Activated CD8-positive, alpha-beta T cell treated with anti-CD3 and anti-CD28 coated beads, Interleukin-2, amount 10 ng/mL, durations not matched to agents 7 days and 5 days (primary cell): ENCODE measurements around the gene SLC45A3. TPM values are rescaled to one million over a fixed set of nuclear protein-coding genes. Genes with fewer than 3 reads are reported as not detected.
A peak's percentile ranks its signal among the peaks of the same experiment; 100 is the strongest.

Experiments used
- ATAC-seq: fragments of 150-1000 bp; cut with Tn5 transposase; one replicate; pipeline ENCODE4 v1.10.0; 2021; ENCODE audit warnings: moderate library complexity
- CTCF ChIA-PET: fragments of 350-600 bp; sonication (Branson Sonifier 250); formaldehyde crosslinking; loops from one replicate; lab custom pipeline; 2021; ENCODE audit warnings: antibody characterized with exemption; lab: Charles Lee
- POLR2A ChIA-PET: fragments of 350-600 bp; sonication (Branson Sonifier 250); formaldehyde crosslinking; loops from one replicate; lab custom pipeline; 2021; ENCODE audit warnings: antibody characterized with exemption; lab: Charles Lee
- DNase-seq: peaks from one replicate; pipeline ENCODE4 v3.0.0-alpha.2; 2020
- H3K27ac Mint-ChIP-seq: one replicate; pipeline ENCODE4 v1.8.0; 2021; ENCODE audit warnings: mild to moderate bottlenecking, mixed read lengths
- H3K27me3 Mint-ChIP-seq: one replicate; pipeline ENCODE4 v1.8.0; 2021; ENCODE audit warnings: low read depth, mixed read lengths
- H3K36me3 Mint-ChIP-seq: one replicate; pipeline ENCODE4 v1.8.0; 2021; ENCODE audit warnings: low read depth, mixed read lengths
- H3K4me1 Mint-ChIP-seq: one replicate; pipeline ENCODE4 v1.8.0; 2021; ENCODE audit warnings: low read depth, mixed read lengths
- H3K4me3 Mint-ChIP-seq: one replicate; pipeline ENCODE4 v1.8.0; 2021; ENCODE audit warnings: mild to moderate bottlenecking, mixed read lengths
- H3K9me3 Mint-ChIP-seq: one replicate; pipeline ENCODE4 v1.8.0; 2022; ENCODE audit warnings: mixed read lengths; ENCODE audit not compliant: insufficient read depth
- total RNA-seq, 2 experiments: library from RNA; stranded (reverse); gene quantifications; one replicate each; pipeline ENCODE4 v1.2.3, GENCODE V29; 2021

The SLC45A3 gene
- total RNA-seq, 2 experiments from 2014 or later = 0.18 to 0.21 TPM

DNA sequence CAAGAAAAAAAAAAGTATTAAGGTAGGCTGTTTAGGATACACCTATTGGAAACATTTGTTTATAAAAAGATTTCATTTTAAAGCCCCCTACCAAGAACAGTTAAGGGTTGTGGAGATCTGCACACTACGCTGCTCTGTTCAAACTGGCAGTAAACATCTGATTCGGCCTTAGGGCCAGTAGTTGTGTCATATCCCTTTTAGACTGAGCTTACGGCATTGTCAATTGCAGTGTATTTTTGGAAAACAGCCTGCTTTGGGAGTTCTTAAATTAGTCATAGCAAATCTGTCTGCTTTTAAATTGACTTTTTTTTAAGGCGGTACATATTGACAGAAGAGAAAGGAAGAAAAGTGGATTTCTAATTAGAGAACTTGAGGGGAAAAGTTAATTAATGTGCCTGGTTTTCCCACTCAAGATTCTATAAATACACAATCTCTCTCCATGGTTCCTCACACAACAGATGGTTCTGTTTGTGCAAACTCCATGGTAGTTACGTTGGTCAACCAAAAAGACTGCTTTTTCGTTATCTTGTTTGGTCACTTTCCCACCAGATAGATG is 46.8 kb downstream of the SLC45A3 start:
- Mint-ChIP-seq H3K9me3 (no peaks in the 10 kb centered on the region), H3K27ac (no peak overlapping the region), H3K4me3 (no peak overlapping the region), H3K36me3 (peaks cover 15% of the 10 kb centered on the region), H3K27me3 (peaks cover 8% of the 10 kb centered on the region), H3K4me1 (peaks cover 28% of the 10 kb centered on the region)
- ChIA-PET CTCF (interaction anchor here (1.2 to 9.9 kb wide), 13 partner anchors 9 to 148 kb away, joined by 3 to 364 read pairs (median 9); no protein-coding TSS in a partner anchor), POLR2A (interaction anchor here (1.1 to 5.2 kb wide), 4 partner anchors 10 to 118 kb away, joined by 3 to 198 read pairs (median 3); partner anchors contain the start of gene NUCKS1)
- ATAC-seq (no peak), DNase-seq (no peak)

DNA sequence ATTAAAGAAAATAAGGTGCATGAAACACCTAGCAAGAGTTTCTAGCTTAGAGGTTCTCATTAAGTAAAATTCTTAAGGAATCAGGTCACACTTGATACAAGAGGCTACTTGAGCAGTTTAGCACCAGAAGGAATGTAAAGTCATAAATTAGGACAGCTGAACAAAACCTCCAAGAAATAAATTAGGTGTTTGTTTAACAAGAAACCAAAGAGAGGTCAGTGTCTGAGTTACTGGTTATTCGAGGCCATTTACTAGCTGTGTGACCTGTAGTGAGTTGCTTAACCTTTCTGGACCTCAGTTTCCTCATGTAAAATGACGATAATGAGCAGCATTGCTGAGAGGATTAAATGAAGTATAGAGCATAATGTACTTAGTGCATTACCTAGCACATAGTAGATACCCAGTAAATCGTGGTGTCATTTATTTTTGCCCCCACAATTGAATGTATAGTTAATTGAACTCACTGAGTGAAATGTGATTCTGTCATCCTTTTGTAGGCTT is 47.6 kb downstream of the SLC45A3 start:
- H3K36me3 Mint-ChIP-seq = peaks cover 20% of the 10 kb centered on the region
- no peaks in the 10 kb centered on the region for H3K9me3 Mint-ChIP-seq
- H3K27ac Mint-ChIP-seq = peak overlapping the region; percentile 90
- H3K4me1 Mint-ChIP-seq = peaks cover 36% of the 10 kb centered on the region
- ATAC-seq (no peak), DNase-seq (no peak)
- ChIA-PET CTCF (interaction anchor here (0.7 to 9.9 kb wide), 37 partner anchors 9 to 513 kb away, joined by 3 to 364 read pairs (median 4); partner anchors contain the start of gene CDK18), POLR2A (interaction anchor here (0.7 to 5.2 kb wide), 20 partner anchors 8 to 360 kb away, joined by 3 to 198 read pairs (median 4); partner anchors contain the start of gene NUCKS1)
- H3K4me3 Mint-ChIP-seq = peak overlapping the region; percentile 82
- peaks cover 4% of the 10 kb centered on the region for H3K27me3 Mint-ChIP-seq

DNA sequence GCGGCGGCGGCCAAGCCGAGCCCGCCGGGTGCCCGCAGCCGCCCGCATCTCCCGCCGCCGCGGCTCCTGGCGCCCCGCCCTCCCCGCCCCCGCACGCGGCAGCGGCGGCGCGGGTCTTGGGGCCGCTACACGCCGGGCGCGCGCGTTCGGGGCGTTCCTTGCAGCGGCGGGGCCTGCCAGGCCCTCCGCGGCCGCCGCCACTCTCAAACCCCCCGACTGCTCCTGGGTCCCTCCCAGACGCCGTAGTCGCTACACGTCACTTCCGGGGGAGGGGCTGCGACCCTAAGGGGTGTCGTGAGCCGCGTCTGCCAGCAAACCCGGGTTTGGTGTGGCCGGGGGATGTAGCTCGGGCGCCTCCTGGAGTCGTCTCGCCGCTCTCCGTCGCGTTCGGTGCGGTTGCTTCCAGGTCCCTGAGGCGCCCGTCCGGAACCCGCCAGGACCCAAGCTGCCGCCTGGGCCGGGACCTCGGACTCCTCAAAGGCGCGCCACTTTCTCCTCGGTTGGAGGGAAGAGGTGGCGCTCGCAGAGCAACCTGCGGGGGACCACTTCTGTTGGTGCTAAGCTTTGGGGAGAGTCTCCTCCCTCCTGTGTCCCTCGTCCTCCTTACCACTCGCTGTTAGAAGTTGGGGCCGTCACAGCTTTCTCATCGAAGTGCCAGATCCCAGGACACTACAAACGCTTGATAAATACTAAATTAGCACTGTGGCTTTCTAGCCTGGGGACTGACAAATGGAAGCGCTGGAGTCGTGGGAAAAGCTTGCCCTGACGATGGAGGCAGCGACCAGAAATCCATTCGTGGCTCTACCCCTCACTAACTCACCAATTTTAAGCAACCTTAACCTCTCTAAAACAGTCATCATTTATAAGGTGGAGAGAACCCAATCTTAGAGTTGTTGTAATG is 48.3 kb downstream of the SLC45A3 start, which contains the start of gene ELK4:
TSS of gene ELK4 (minus strand) at position 244 of the 901 bp plus-strand sequence. CDS start 8,129 bp downstream, outside the sequence.
- peak within 1 kb of the TSS; percentile 98 for H3K27ac Mint-ChIP-seq
- peak; percentile 99 for DNase-seq
- peaks cover 4% of the 10 kb centered on the region for H3K27me3 Mint-ChIP-seq
- ATAC-seq = peak; percentile 83
- H3K4me3 Mint-ChIP-seq = peak within 1 kb of the TSS; percentile 90
- peaks cover 23% of the 10 kb centered on the region for H3K36me3 Mint-ChIP-seq
- CTCF ChIA-PET = interaction anchor here (0.7 to 9.9 kb wide), 38 partner anchors 8 to 512 kb away, joined by 3 to 364 read pairs (median 4); partner anchors contain the start of gene CDK18
- peaks cover 41% of the 10 kb centered on the region for H3K4me1 Mint-ChIP-seq
- POLR2A ChIA-PET = interaction anchor here (0.6 to 5.2 kb wide), 27 partner anchors 8 to 1695 kb away, joined by 3 to 198 read pairs (median 4); partner anchors contain the start of gene NUCKS1
- H3K9me3 Mint-ChIP-seq = no peaks in the 10 kb centered on the region

DNA sequence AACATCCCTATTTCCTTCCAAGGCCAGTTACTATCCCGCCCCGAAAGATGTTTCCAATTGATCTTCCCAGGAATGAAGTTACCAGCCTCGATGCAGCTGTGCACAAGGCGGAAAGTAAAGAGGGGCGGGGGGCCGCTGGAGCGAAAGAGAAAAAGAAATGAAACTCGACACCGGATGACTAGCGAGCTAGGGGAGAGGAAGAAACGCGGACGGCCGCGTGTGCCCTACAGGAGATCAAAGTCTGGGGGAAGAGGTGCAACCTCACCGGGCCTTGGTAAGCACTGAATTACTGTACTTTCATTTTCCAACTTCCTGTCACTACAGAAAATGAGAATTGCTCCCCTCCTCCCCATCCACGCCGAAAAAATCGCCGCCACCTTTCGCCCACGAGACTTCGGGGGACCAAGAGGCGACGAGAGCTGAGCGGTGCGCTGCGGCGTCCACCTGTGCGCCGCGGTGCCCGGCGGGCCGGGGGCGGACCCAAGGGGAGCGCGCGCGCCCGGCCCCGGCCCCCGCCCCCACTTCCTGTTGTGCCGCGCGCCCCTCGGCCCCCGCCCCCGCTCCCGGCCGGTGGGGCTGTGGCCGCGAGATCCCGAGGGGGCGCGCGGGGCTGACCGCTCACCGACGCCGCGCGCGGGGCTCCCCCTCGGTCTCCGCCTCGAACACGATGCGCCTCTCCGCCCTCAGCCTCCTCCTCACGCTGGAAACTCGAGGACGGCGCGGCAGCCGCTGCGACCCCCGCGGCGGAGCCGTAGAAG is 49.1 kb downstream of the SLC45A3 start:
- ChIA-PET CTCF (interaction anchor here (1.0 to 9.9 kb wide), 17 partner anchors 8 to 401 kb away, joined by 3 to 364 read pairs (median 5); partner anchors contain the start of gene CDK18), POLR2A (interaction anchor here (0.6 to 5.2 kb wide), 16 partner anchors 9 to 1696 kb away, joined by 3 to 198 read pairs (median 6); no protein-coding TSS in a partner anchor)
- DNase-seq = peak; percentile 93
- peaks cover 32% of the 10 kb centered on the region for H3K36me3 Mint-ChIP-seq
- no peaks in the 10 kb centered on the region for H3K27me3 Mint-ChIP-seq
- peak; percentile 74 for ATAC-seq
- peaks cover 44% of the 10 kb centered on the region for H3K4me1 Mint-ChIP-seq
- H3K27ac Mint-ChIP-seq = peak overlapping the region; percentile 98
- peak overlapping the region; percentile 90 for H3K4me3 Mint-ChIP-seq
- H3K9me3 Mint-ChIP-seq = no peaks in the 10 kb centered on the region

DNA sequence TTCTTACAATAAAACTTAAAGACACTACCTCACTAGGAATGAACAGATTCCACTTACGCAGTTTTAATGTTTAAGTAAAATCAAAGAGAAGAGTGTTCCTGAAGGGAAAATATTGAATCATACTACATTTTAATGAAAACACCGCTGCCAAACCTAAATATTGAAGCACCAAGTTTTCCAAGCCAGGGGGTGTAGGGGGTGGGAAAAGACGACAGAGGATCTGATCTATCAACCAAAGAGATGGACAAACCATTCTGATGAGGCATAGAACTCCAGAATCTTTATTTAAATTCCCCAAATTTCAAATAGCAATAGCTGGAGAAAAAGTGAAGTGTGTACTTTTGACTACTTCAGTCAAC is 49.7 kb downstream of the SLC45A3 start:
- no peaks in the 10 kb centered on the region for H3K9me3 Mint-ChIP-seq
- DNase-seq = no peak
- ChIA-PET CTCF (interaction anchor here (1.0 to 9.9 kb wide), 9 partner anchors 18 to 401 kb away, joined by 3 to 364 read pairs (median 7); no protein-coding TSS in a partner anchor), POLR2A (interaction anchor here (0.6 to 5.2 kb wide), 12 partner anchors 9 to 834 kb away, joined by 3 to 198 read pairs (median 6); no protein-coding TSS in a partner anchor)
- no peak for ATAC-seq
- H3K4me1 Mint-ChIP-seq = peaks cover 50% of the 10 kb centered on the region
- H3K36me3 Mint-ChIP-seq = peaks cover 37% of the 10 kb centered on the region
- peak overlapping the region; percentile 98 for H3K27ac Mint-ChIP-seq
- no peaks in the 10 kb centered on the region for H3K27me3 Mint-ChIP-seq
- H3K4me3 Mint-ChIP-seq = peak overlapping the region; percentile 90

DNA sequence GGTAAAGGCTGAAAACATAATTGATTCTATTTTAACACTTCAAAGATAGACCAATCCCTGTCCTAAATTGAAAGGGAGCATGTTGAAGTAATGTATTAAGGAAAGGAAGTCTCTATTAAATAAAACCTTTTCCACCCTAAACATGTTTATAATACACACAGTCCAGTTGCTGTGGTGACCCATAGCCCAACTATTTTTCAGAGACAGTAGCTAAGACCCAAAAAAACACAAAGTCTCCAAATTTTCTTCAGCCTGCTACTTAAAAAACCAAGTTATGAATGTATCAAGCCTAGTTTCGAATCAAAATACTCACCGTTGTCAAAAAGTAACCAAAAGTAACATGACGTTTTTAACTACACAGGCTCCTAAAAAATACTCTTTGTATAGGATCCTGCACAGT is 50.1 kb downstream of the SLC45A3 start:
- POLR2A ChIA-PET = interaction anchor here (0.6 to 5.2 kb wide), 8 partner anchors 10 to 1232 kb away, joined by 3 to 198 read pairs (median 6); no protein-coding TSS in a partner anchor

DNA sequence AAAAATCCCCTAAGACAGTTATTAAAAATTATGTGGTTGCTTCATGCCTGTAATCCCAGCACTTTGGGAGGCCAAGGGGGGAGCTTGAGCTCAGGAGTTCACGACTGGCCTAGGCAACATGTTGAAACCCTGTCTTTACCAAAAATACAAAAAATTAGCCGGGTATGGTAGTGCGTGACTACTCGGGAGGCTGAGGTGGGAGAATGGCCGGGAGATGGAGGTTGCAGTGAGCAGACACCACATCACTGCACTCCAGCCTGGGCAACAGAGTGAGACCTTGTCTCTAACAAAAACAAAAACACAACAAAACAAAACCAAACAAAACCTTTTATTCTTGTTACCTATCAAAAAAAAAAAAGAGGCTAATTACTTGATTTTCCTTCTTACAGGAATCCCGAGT is 50.6 kb downstream of the SLC45A3 start:
- peak overlapping the region; percentile 90 for H3K4me3 Mint-ChIP-seq
- H3K36me3 Mint-ChIP-seq = peaks cover 42% of the 10 kb centered on the region
- no peaks in the 10 kb centered on the region for H3K27me3 Mint-ChIP-seq
- DNase-seq (peak; percentile 31), ATAC-seq (no peak)
- peaks cover 57% of the 10 kb centered on the region for H3K4me1 Mint-ChIP-seq
- peak overlapping the region; percentile 98 for H3K27ac Mint-ChIP-seq
- ChIA-PET CTCF (interaction anchor here (1.5 to 9.9 kb wide), 4 partner anchors 28 to 152 kb away, joined by 3 to 364 read pairs (median 94); no protein-coding TSS in a partner anchor), POLR2A (interaction anchor here (0.6 to 5.2 kb wide), 5 partner anchors 9 to 1231 kb away, joined by 3 to 198 read pairs (median 6); no protein-coding TSS in a partner anchor)
- no peaks in the 10 kb centered on the region for H3K9me3 Mint-ChIP-seq

More for the DNA sequence above, 50.1 kb downstream of the SLC45A3 start:
- peaks cover 38% of the 10 kb centered on the region for H3K36me3 Mint-ChIP-seq
- H3K4me3 Mint-ChIP-seq = peak overlapping the region; percentile 90
- H3K4me1 Mint-ChIP-seq = peaks cover 52% of the 10 kb centered on the region
- no peak for ATAC-seq
- DNase-seq = no peak
- H3K27me3 Mint-ChIP-seq = no peaks in the 10 kb centered on the region
- peak overlapping the region; percentile 98 for H3K27ac Mint-ChIP-seq
- CTCF ChIA-PET = interaction anchor here (1.1 to 9.9 kb wide), 6 partner anchors 27 to 152 kb away, joined by 3 to 364 read pairs (median 27); no protein-coding TSS in a partner anchor
- no peaks in the 10 kb centered on the region for H3K9me3 Mint-ChIP-seq

DNA sequence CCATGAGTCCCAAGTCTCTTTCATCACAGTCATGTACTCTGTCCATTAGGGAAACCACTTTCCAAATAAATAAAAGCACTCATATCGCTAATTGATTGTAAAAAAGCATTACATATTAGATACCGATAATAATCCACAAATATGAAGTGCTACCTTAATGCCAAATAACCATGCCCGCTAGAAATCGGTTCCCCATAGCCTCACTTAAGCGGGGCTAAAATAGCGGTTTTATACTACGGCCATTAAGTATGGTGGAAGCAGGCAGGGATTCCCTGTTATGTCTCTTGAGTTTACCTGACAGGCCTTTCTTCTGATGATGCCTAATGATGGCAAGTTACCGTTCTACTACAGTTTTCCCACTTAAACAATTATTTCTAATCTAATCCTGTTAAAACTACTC is 52.4 kb downstream of the SLC45A3 start:
- DNase-seq (no peak), ATAC-seq (no peak)
- Mint-ChIP-seq H3K4me3 (no peak overlapping the region), H3K9me3 (no peaks in the 10 kb centered on the region), H3K4me1 (peaks cover 64% of the 10 kb centered on the region), H3K36me3 (peaks cover 53% of the 10 kb centered on the region), H3K27me3 (no peaks in the 10 kb centered on the region), H3K27ac (no peak overlapping the region)
- POLR2A ChIA-PET = interaction anchor here (1.0 kb wide), 1 partner anchor 33 kb away, joined by 3 read pairs; no protein-coding TSS in a partner anchor
- CTCF ChIA-PET = interaction anchor here (1.9 to 6.9 kb wide), 3 partner anchors 28 to 36 kb away, joined by 7 to 364 read pairs (median 50); no protein-coding TSS in a partner anchor

DNA sequence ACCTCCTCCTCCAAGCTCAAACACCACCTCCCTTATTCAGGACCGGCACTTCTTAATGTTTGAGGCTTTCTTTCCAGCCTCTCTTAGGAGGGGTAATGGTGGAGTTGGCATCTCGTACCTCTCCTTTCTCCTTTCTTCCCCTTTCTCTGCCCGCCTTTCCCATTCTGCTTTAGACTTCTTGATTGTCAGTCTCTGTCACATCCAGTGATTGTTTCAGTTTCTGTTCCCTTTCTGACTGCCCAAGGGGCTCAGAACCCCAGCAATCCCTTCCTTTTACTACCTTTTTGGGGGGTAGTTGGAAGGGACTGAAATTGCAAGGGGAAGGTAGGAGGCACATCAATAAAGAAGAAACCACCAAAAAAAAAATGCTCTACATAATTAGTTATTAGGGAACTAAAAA is 54.1 kb downstream of the SLC45A3 start:
- peaks cover 63% of the 10 kb centered on the region for H3K36me3 Mint-ChIP-seq
- H3K9me3 Mint-ChIP-seq = no peaks in the 10 kb centered on the region
- H3K4me3 Mint-ChIP-seq = peak overlapping the region; percentile 32
- peak overlapping the region; percentile 69 for H3K27ac Mint-ChIP-seq
- ATAC-seq (no peak), DNase-seq (no peak)
- H3K4me1 Mint-ChIP-seq = peaks cover 57% of the 10 kb centered on the region
- no peaks in the 10 kb centered on the region for H3K27me3 Mint-ChIP-seq
- ChIA-PET CTCF (interaction anchor here (1.2 to 1.3 kb wide), 3 partner anchors 25 to 35 kb away, joined by 4 to 6 read pairs (median 6); no protein-coding TSS in a partner anchor), POLR2A (no interaction called here)

DNA sequence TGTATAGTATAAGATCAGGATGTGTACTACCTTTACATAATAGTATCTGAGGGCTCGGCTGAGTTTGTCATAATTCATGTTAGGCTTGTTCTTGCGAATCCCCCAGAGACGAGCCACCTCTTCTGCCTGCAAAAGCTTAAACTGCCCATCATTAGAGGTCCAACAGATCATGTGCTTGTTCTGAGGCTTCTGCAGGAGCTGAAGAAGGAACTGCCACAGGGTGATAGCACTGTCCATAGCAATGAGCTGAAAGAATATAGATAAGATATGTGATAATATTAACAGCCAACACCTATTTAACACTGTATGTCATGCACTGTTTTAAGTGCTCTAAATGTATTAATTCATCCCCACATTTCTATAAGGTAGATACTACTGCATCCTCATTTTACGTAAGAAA is 56.7 kb downstream of the SLC45A3 start:
- peak overlapping the region; percentile 34 for H3K27ac Mint-ChIP-seq
- DNase-seq = no peak
- H3K9me3 Mint-ChIP-seq = no peaks in the 10 kb centered on the region
- H3K4me3 Mint-ChIP-seq = no peak overlapping the region
- H3K4me1 Mint-ChIP-seq = peaks cover 49% of the 10 kb centered on the region
- ChIA-PET CTCF (interaction anchor here (0.8 to 2.2 kb wide), 6 partner anchors 9 to 35 kb away, joined by 3 to 7 read pairs (median 4); partner anchors contain the start of gene ELK4), POLR2A (interaction anchor here (0.6 to 1.1 kb wide), 2 partner anchors 9 to 30 kb away, joined by 3 read pairs; no protein-coding TSS in a partner anchor)
- no peak for ATAC-seq
- peaks cover 71% of the 10 kb centered on the region for H3K36me3 Mint-ChIP-seq
- no peaks in the 10 kb centered on the region for H3K27me3 Mint-ChIP-seq
